A673 (cell line): Measurements from ENCODE around the gene RIN1.

Experiments
- CTCF ChIP-seq: fragments of 300-800, 200-600 bp; sonication (generic); conservative IDR thresholded peaks from 2 replicates; pipeline ENCODE4 v1.5.1; 2017; ENCODE audit warnings: low read depth, mild to moderate bottlenecking, antibody characterized with exemption, low read length, moderate library complexity, mixed read lengths
- EZH2 ChIP-seq: fragments of 200-600 bp; sonication (generic); IDR thresholded peaks from 2 replicates; pipeline ENCODE4 v1.6.1; 2017; ENCODE audit warnings: borderline replicate concordance, low read depth, mild to moderate bottlenecking, mixed read lengths, antibody characterized with exemption, low read length; ENCODE audit not compliant: poor library complexity, severe bottlenecking

- no peak for TF ChIP-seq CTCF
- TF ChIP-seq EZH2 = no peak
These were observed 24.7 kb downstream of the RIN1 start for GRCh38 chr11:66311470-66311964.
